ENCODE measurements around the gene DSP.

The DSP gene

GRCh38 chr6:7544597-7544996 lies 3.1 kb downstream of the DSP start:
- Histone ChIP-seq H3K4me3 (no peak overlapping the region), H3K27ac (no peak overlapping the region), H3K27me3 (peaks cover 76% of the 10 kb centered on the region), H3K4me1 (peaks cover 23% of the 10 kb centered on the region), H3K9ac (no peak overlapping the region), H3K4me2 (no peak overlapping the region), H4K20me1 (peaks cover 56% of the 10 kb centered on the region), H3K9me3 (no peaks in the 10 kb centered on the region), H3K36me3 (no peaks in the 10 kb centered on the region)
- no peak for TF ChIP-seq Cebpa-rat (IDR thresholded peaks at IDR 0.05)

DNA sequence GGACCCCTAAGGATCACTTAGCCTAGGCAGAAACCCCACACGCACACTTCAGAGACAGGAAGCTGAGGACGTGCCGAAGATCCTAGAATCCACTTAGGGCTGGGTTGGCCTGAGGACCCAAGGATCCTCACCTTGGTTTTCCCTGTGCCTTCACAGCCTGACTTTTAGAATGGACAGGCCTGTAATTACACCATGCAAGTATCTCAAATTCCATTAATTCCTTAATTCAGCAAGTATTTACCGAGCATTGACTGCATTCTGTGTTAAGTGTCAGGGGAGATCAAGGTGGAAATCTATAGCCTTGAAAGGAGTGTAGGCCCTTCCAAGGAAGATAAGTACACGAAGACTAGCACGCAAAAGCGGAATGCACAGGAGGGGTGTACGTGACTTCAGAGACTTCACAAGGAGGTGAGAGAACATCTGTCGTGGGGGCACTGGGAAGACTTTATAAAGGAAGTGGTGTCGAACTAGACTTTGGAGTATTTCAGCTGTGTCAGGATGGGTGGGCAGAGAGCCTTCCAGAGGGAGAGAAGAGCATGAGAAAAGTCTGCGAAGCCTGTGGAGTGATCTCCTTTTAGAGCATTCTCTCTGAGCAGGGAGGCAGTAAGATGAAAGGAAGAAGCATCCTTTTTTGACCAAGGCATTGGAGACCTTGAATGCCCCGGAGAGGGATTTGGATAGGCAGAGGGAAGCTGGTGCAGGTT lies 4.0 kb downstream of the DSP start:
- peaks cover 48% of the 10 kb centered on the region for H4K20me1 ChIP-seq
- no peak overlapping the region for H3K9ac ChIP-seq
- no peak overlapping the region for H3K4me2 ChIP-seq
- peaks cover 23% of the 10 kb centered on the region for H3K4me1 ChIP-seq
- H3K4me3 ChIP-seq: no peak overlapping the region
- no peak for TF ChIP-seq Cebpa-rat (IDR thresholded peaks at IDR 0.05)
- no peaks in the 10 kb centered on the region for H3K36me3 ChIP-seq
- no peaks in the 10 kb centered on the region for H3K9me3 ChIP-seq
- no peak overlapping the region for H3K27ac ChIP-seq
- H3K27me3 ChIP-seq: peaks cover 68% of the 10 kb centered on the region

- H3K4me2 ChIP-seq: no peak overlapping the region
- TF ChIP-seq Cebpa-rat (IDR thresholded peaks at IDR 0.05): no peak
- H3K36me3 ChIP-seq: no peaks in the 10 kb centered on the region
- peaks cover 62% of the 10 kb centered on the region for H3K27me3 ChIP-seq
- peaks cover 18% of the 10 kb centered on the region for H3K4me1 ChIP-seq
- H3K9ac ChIP-seq: no peak overlapping the region
- H3K4me3 ChIP-seq: no peak overlapping the region
- H3K27ac ChIP-seq: no peak overlapping the region
- H3K9me3 ChIP-seq: no peaks in the 10 kb centered on the region
- peaks cover 42% of the 10 kb centered on the region for H4K20me1 ChIP-seq
These were observed 4.5 kb downstream of the DSP start for GRCh38 chr6:7546020-7546369.

- Histone ChIP-seq H3K27me3 (peaks cover 58% of the 10 kb centered on the region), H4K20me1 (peaks cover 38% of the 10 kb centered on the region), H3K36me3 (no peaks in the 10 kb centered on the region), H3K27ac (no peak overlapping the region), H3K4me3 (no peak overlapping the region), H3K4me1 (peaks cover 14% of the 10 kb centered on the region), H3K9ac (no peak overlapping the region), H3K9me3 (no peaks in the 10 kb centered on the region), H3K4me2 (no peak overlapping the region)
- TF ChIP-seq Cebpa-rat (IDR thresholded peaks at IDR 0.05): no peak
These were observed 4.9 kb downstream of the DSP start for GRCh38 chr6:7546383-7546782.

DNA sequence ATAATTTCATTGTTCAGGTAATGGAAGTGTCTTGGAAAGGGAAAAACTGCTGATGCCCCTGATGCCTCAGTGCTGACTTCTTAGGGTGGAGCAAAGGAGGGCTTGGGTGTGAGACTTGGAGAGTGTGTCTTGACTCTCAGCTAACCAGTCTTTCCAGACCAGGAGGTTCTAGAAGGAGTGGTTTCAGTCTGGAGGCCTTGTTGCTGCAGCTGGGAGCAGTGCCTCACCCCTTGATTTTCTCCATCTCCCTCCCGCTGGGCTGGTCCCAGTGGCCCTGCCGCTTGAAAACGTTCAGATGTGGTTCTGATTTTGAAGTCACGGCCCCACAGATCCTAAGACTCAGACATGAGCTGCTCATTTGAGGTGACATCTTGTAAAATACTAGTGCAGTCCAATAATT lies 5.4 kb downstream of the DSP start:
- Histone ChIP-seq H3K4me2 (no peak overlapping the region), H3K4me1 (peaks cover 9% of the 10 kb centered on the region), H3K4me3 (no peak overlapping the region)

GRCh38 chr6:7547315-7547714 lies 5.8 kb downstream of the DSP start:
- Histone ChIP-seq H3K9ac (no peak overlapping the region), H3K4me2 (no peak overlapping the region), H3K27ac (no peak overlapping the region), H4K20me1 (peaks cover 29% of the 10 kb centered on the region), H3K4me3 (no peak overlapping the region), H3K4me1 (peaks cover 5% of the 10 kb centered on the region), H3K27me3 (peaks cover 49% of the 10 kb centered on the region), H3K9me3 (no peaks in the 10 kb centered on the region), H3K36me3 (no peaks in the 10 kb centered on the region)
- no peak for TF ChIP-seq Cebpa-rat (IDR thresholded peaks at IDR 0.05)

More for the DNA sequence above, 5.4 kb downstream of the DSP start:
- H4K20me1 ChIP-seq: peaks cover 33% of the 10 kb centered on the region
- H3K9ac ChIP-seq: no peak overlapping the region
- H3K36me3 ChIP-seq: no peaks in the 10 kb centered on the region
- no peak for TF ChIP-seq Cebpa-rat (IDR thresholded peaks at IDR 0.05)
- no peak overlapping the region for H3K27ac ChIP-seq
- no peaks in the 10 kb centered on the region for H3K9me3 ChIP-seq
- peaks cover 53% of the 10 kb centered on the region for H3K27me3 ChIP-seq

GRCh38 chr6:7550433-7550801 lies 8.9 kb downstream of the DSP start:
- TF ChIP-seq Cebpa-rat (IDR thresholded peaks at IDR 0.05): no peak
- no peak overlapping the region for H3K9ac ChIP-seq
- no peaks in the 10 kb centered on the region for H3K4me1 ChIP-seq

DNA sequence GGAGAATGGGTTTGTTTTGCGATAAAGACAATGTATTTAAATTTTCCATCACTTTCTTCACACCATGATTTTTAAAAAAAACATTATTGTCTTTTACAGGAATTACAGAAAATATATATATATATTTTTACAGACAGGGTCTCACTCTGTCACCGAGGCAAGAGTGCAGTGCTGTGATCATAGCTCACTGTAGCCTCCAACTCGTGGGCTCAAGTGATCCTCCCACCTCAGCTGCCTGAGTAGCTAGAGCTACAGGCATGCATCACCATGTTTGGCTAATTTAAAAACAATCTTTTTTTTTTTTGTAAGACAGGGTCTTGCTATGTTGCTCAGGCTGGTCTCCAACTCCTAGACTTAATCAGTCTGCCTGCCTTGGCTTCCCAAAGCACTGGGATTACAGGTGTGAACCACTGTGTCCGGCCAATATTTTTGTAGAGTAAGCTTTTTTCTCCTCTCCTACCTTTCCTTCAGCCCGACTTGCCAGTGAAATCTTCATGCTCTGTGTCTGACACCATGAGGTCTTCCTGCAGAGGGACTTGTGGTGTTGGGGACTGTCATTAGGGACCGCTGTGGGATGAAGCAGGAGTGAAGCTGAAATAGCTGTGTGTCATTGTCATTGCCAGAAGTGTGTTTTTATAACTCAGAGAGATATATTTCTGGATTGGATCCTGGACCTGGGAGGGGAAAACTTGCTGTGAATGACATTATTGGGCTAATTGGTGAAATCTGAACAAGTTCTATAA lies 13.2 kb downstream of the DSP start:
- no peaks in the 10 kb centered on the region for H4K20me1 ChIP-seq
- no peak for TF ChIP-seq Cebpa-rat (IDR thresholded peaks at IDR 0.05)
- no peak overlapping the region for H3K27ac ChIP-seq
- no peaks in the 10 kb centered on the region for H3K9me3 ChIP-seq
- no peaks in the 10 kb centered on the region for H3K27me3 ChIP-seq
- no peak overlapping the region for H3K4me2 ChIP-seq
- H3K4me3 ChIP-seq: no peak overlapping the region
- H3K36me3 ChIP-seq: no peaks in the 10 kb centered on the region
- H3K9ac ChIP-seq: no peak overlapping the region
- H3K4me1 ChIP-seq: no peaks in the 10 kb centered on the region

More at GRCh38 chr6:7550433-7550801, 8.9 kb downstream of the DSP start:
- Histone ChIP-seq H3K27me3 (peaks cover 18% of the 10 kb centered on the region), H3K27ac (no peak overlapping the region), H3K9me3 (no peaks in the 10 kb centered on the region), H3K4me2 (no peak overlapping the region), H3K36me3 (no peaks in the 10 kb centered on the region), H3K4me3 (no peak overlapping the region), H4K20me1 (peaks cover 4% of the 10 kb centered on the region; the same call in 1 of the 2 replicates)

- Histone ChIP-seq H3K4me3 (no peak overlapping the region), H3K27ac (no peak overlapping the region), H3K4me2 (no peak overlapping the region), H4K20me1 (no peaks in the 10 kb centered on the region), H3K9ac (no peak overlapping the region), H3K4me1 (no peaks in the 10 kb centered on the region), H3K9me3 (no peaks in the 10 kb centered on the region), H3K27me3 (no peaks in the 10 kb centered on the region), H3K36me3 (no peaks in the 10 kb centered on the region)
- TF ChIP-seq Cebpa-rat (IDR thresholded peaks at IDR 0.05): no peak
These were observed 14.2 kb downstream of the DSP start for GRCh38 chr6:7555671-7556070.

DNA sequence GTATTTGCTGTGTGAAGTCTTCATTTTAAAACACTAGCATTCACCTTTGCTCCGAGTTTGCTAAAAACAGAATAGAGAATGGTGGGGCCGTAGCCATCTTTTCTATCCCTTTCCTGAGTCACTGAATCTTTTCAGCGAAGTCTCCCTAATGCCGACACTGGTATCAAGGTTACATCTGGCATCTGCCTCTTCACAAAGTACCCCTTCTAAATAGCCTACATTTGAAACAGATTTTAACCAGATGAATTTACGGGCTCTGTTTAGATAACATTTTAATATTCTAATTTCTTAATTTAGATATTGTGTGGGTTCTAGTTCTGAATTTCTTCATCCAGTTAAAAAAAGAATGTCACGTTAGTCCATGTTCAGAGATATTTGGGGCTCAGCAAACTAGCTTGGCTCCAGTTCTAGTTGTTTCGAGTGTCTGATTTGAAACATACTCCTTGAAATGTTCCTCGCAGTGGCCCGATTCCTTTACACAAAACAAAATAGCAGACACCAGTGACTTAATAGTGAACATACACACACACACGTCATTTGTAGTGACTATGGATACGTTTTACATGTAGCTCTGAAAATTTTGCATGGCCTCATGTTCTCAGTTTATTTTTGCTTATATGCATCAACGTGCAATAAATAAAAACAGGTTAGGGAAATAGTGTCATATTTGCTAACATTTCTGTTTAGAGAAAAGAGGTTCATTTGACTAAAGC lies 15.1 kb downstream of the DSP start:
- H3K27me3 ChIP-seq: no peaks in the 10 kb centered on the region

More for the DNA sequence above, 15.1 kb downstream of the DSP start:
- Histone ChIP-seq H3K9ac (no peak overlapping the region), H4K20me1 (no peaks in the 10 kb centered on the region), H3K4me2 (no peak overlapping the region), H3K9me3 (no peaks in the 10 kb centered on the region), H3K4me3 (no peak overlapping the region), H3K36me3 (no peaks in the 10 kb centered on the region), H3K27ac (no peak overlapping the region), H3K4me1 (no peaks in the 10 kb centered on the region)
- no peak for TF ChIP-seq Cebpa-rat (IDR thresholded peaks at IDR 0.05)

Data from BLaER1 (cell line).